Mesendoderm (in vitro differentiated cells): Measurements from ENCODE around the gene HPD.

ENCODE experiments used
- DNase-seq: peaks from one replicate; pipeline ENCODE4 v3.0.0; 2013
- H2AK5ac ChIP-seq: 2 replicates; pipeline ENCODE4 v1.6.1; 2013; ENCODE audit warnings: low read length, inconsistent platforms
- H2BK120ac ChIP-seq: 2 replicates; pipeline ENCODE4 v1.6.1; 2013; ENCODE audit warnings: low read depth, mild to moderate bottlenecking, low read length, moderate library complexity, mixed read lengths
- H2BK15ac ChIP-seq: replicated peaks from 2 replicates; pipeline ENCODE4 v1.6.1; 2013; ENCODE audit warnings: low read depth, mild to moderate bottlenecking, moderate library complexity
- H2BK5ac ChIP-seq: 2 replicates; pipeline ENCODE4 v1.6.1; 2013; ENCODE audit warnings: low read length, inconsistent platforms
- H3K18ac ChIP-seq: 2 replicates; pipeline ENCODE4 v1.6.1; 2013; ENCODE audit warnings: mild to moderate bottlenecking, low read length, mixed read lengths
- H3K23ac ChIP-seq: one replicate; pipeline ENCODE4 v1.6.1; 2013; ENCODE audit warnings: low read length
- H3K27ac ChIP-seq: 2 replicates; pipeline ENCODE4 v1.5.1; 2013; ENCODE audit warnings: low read depth, mild to moderate bottlenecking, inconsistent platforms, low read length, moderate library complexity
- H3K27me3 ChIP-seq: 2 replicates; pipeline ENCODE4 v1.6.1; 2013; ENCODE audit warnings: low read length, control low read depth, mild to moderate bottlenecking, inconsistent platforms; ENCODE audit not compliant: insufficient read depth, poor library complexity
- H3K36me3 ChIP-seq: 2 replicates; pipeline ENCODE4 v1.6.1; 2013; ENCODE audit warnings: low read length, inconsistent platforms; ENCODE audit not compliant: control insufficient read depth, insufficient read depth
- H3K4ac ChIP-seq: one replicate; pipeline ENCODE4 v1.6.1; 2013; ENCODE audit warnings: low read depth, mild to moderate bottlenecking, low read length, moderate library complexity
- H3K4me1 ChIP-seq: 2 replicates; pipeline ENCODE4 v1.6.1; 2013; ENCODE audit warnings: low read depth, low read length, inconsistent platforms; ENCODE audit not compliant: control insufficient read depth
- H3K4me2 ChIP-seq: 2 replicates; pipeline ENCODE4 v1.6.1; 2013; ENCODE audit warnings: low read length
- H3K4me3 ChIP-seq: 2 replicates; pipeline ENCODE4 v1.5.1; 2013; ENCODE audit warnings: mild to moderate bottlenecking, low read length
- H3K56ac ChIP-seq: one replicate; pipeline ENCODE4 v1.6.1; 2013; ENCODE audit warnings: low read length
- H3K79me1 ChIP-seq: 2 replicates; pipeline ENCODE4 v1.6.1; 2013; ENCODE audit warnings: low read length, inconsistent platforms
- H3K79me2 ChIP-seq: 2 replicates; pipeline ENCODE4 v1.6.1; 2013; ENCODE audit warnings: mild to moderate bottlenecking, low read length; ENCODE audit not compliant: control insufficient read depth, insufficient read depth
- H3K9ac ChIP-seq: 2 replicates; pipeline ENCODE4 v1.6.1; 2013; ENCODE audit warnings: low read length, inconsistent platforms
- H4K5ac ChIP-seq: one replicate; pipeline ENCODE4 v1.6.1; 2013; ENCODE audit warnings: low read length
- H4K8ac ChIP-seq: one replicate; pipeline ENCODE4 v1.6.1; 2013; ENCODE audit warnings: low read depth, mild to moderate bottlenecking, control low read depth, low read length, moderate library complexity
- WGBS: extraction: QIAGEN DNeasy Blood & Tissue Kit; methylation state at CpG from one replicate; pipeline ENCODE4 v1.1.7; 2013; ENCODE audit warnings: low lambda C conversion rate, missing lambda C conversion rate; ENCODE audit not compliant: insufficient coverage; ENCODE audit errors: extremely low coverage; 5-methylcytosine and 5-hydroxymethylcytosine counted together

The HPD gene

GRCh38 chr12:121839993-121840761, 18.5 kb downstream of the HPD start:
- Histone ChIP-seq H2BK15ac (no peak overlapping the region), H3K79me2 (no peaks in the 10 kb centered on the region), H3K36me3 (no peaks in the 10 kb centered on the region), H3K4ac (no peak overlapping the region), H3K56ac (peak overlapping the region; percentile 88), H3K18ac (peak overlapping the region; percentile 12), H3K27me3 (no peaks in the 10 kb centered on the region), H3K9ac (peak overlapping the region; percentile 80), H2BK120ac (no peak overlapping the region), H3K4me1 (no peaks in the 10 kb centered on the region), H3K79me1 (no peaks in the 10 kb centered on the region), H4K5ac (no peak overlapping the region), H3K23ac (peak overlapping the region; percentile 90), H4K8ac (no peak overlapping the region), H3K4me3 (peak overlapping the region; percentile 50), H2BK5ac (peak overlapping the region; percentile 8), H3K27ac (peak overlapping the region; percentile 10), H2AK5ac (no peak overlapping the region), H3K4me2 (peak overlapping the region; percentile 56)
- no peak for DNase-seq
- no CpG with 5 or more reads among the region's 24 CpGs for WGBS

GRCh38 chr12:121839106-121839992, 19.3 kb downstream of the HPD start:
- Histone ChIP-seq H3K4ac (no peak overlapping the region), H3K27me3 (no peaks in the 10 kb centered on the region), H3K36me3 (no peaks in the 10 kb centered on the region), H3K79me2 (no peaks in the 10 kb centered on the region), H3K18ac (peak overlapping the region; percentile 12), H3K4me1 (no peaks in the 10 kb centered on the region), H3K4me2 (peak overlapping the region; percentile 60), H4K5ac (no peak overlapping the region), H2AK5ac (no peak overlapping the region), H3K27ac (peak overlapping the region; percentile 10), H3K4me3 (peak overlapping the region; percentile 50), H2BK5ac (peak overlapping the region; percentile 8), H4K8ac (no peak overlapping the region), H3K56ac (peak overlapping the region; percentile 88), H2BK15ac (no peak overlapping the region), H3K9ac (peak overlapping the region; percentile 80), H3K23ac (peak overlapping the region; percentile 90), H3K79me1 (no peaks in the 10 kb centered on the region), H2BK120ac (no peak overlapping the region)
- peak; percentile 98 for DNase-seq
- WGBS = no CpG with 5 or more reads among the region's 53 CpGs

GRCh38 chr12:121838126-121838525, 20.5 kb downstream of the HPD start:
- H3K4me3 ChIP-seq = no peak overlapping the region
- no peak overlapping the region for H3K56ac ChIP-seq
- H3K4ac ChIP-seq = no peak overlapping the region
- DNase-seq = no peak
- no peaks in the 10 kb centered on the region for H3K79me2 ChIP-seq
- no peaks in the 10 kb centered on the region for H3K79me1 ChIP-seq
- no peak overlapping the region for H3K4me2 ChIP-seq
- no peak overlapping the region for H2BK120ac ChIP-seq
- H3K4me1 ChIP-seq = no peaks in the 10 kb centered on the region
- H3K9ac ChIP-seq = no peak overlapping the region
- no peak overlapping the region for H2BK5ac ChIP-seq
- H3K23ac ChIP-seq = no peak overlapping the region
- WGBS = no CpG with 5 or more reads among the region's 5 CpGs
- no peak overlapping the region for H4K8ac ChIP-seq
- no peak overlapping the region for H2AK5ac ChIP-seq
- H2BK15ac ChIP-seq = no peak overlapping the region
- H3K18ac ChIP-seq = no peak overlapping the region
- H3K27ac ChIP-seq = no peak overlapping the region
- H3K27me3 ChIP-seq = no peaks in the 10 kb centered on the region
- no peaks in the 10 kb centered on the region for H3K36me3 ChIP-seq
- no peak overlapping the region for H4K5ac ChIP-seq

DNA sequence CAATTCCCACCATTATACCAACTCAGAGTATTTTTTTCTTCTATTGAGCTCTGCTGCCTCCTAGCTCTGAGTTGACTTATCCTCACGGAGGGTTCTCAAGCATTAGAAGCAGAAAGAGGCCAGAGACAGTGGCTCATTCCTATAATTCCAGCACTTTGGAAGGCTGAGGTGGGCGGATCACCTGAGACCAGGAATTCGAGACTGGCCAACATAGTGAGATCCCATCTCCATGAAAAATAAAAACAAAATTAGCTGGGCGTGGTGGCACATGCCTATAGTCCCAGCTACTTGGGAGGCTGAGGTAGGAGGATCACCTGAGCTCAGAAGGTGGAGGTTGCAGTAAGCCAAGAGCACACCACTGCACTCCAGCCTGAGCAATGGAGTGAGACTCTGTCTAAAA, 21.0 kb downstream of the HPD start:
- Histone ChIP-seq H2BK15ac (no peak overlapping the region), H3K79me1 (no peaks in the 10 kb centered on the region), H3K4me3 (no peak overlapping the region), H3K79me2 (no peaks in the 10 kb centered on the region), H4K5ac (no peak overlapping the region), H3K27me3 (no peaks in the 10 kb centered on the region), H3K36me3 (no peaks in the 10 kb centered on the region), H4K8ac (no peak overlapping the region), H3K4ac (no peak overlapping the region), H3K9ac (no peak overlapping the region), H3K4me1 (no peaks in the 10 kb centered on the region), H3K27ac (no peak overlapping the region), H2AK5ac (no peak overlapping the region), H3K18ac (no peak overlapping the region), H2BK120ac (no peak overlapping the region), H3K23ac (no peak overlapping the region), H2BK5ac (no peak overlapping the region), H3K4me2 (no peak overlapping the region), H3K56ac (no peak overlapping the region)
- no CpG with 5 or more reads among the region's 4 CpGs for WGBS
- DNase-seq = no peak

GRCh38 chr12:121831571-121832245, 27.0 kb downstream of the HPD start:
- H3K9ac ChIP-seq = no peak overlapping the region
- no peak overlapping the region for H3K4ac ChIP-seq
- no peak overlapping the region for H3K4me2 ChIP-seq
- DNase-seq = no peak
- no peak overlapping the region for H4K8ac ChIP-seq
- no peak overlapping the region for H2BK120ac ChIP-seq
- H3K23ac ChIP-seq = no peak overlapping the region
- no peak overlapping the region for H2BK15ac ChIP-seq
- no peaks in the 10 kb centered on the region for H3K27me3 ChIP-seq
- no peaks in the 10 kb centered on the region for H3K79me2 ChIP-seq
- no peak overlapping the region for H3K4me3 ChIP-seq
- no peak overlapping the region for H3K18ac ChIP-seq
- H3K27ac ChIP-seq = no peak overlapping the region
- no peak overlapping the region for H4K5ac ChIP-seq
- H3K56ac ChIP-seq = no peak overlapping the region
- WGBS = no CpG with 5 or more reads among the region's 19 CpGs
- H3K4me1 ChIP-seq = no peaks in the 10 kb centered on the region
- no peak overlapping the region for H2AK5ac ChIP-seq
- H3K36me3 ChIP-seq = peaks cover 3% of the 10 kb centered on the region
- no peak overlapping the region for H2BK5ac ChIP-seq
- no peaks in the 10 kb centered on the region for H3K79me1 ChIP-seq
